A172 (cell line): ENCODE data around the gene EPB41L3. TPM values are rescaled to one million over a fixed set of nuclear protein-coding genes. Genes with fewer than 3 reads are reported as not detected.

Experiments
- DNase-seq: peaks from one replicate; pipeline ENCODE4 v3.0.0-alpha.2; 2015; ENCODE audit warnings: low spot score
- total RNA-seq: library from RNA; depleted of rRNA; stranded (reverse); fragments of >200 nt; shearing (Covaris generic); gene quantifications from 2 replicates; pipeline ENCODE4 v1.2.3, GENCODE V29; 2014; rRNA removed

Gene EPB41L3
- total RNA-seq, 1 experiment from 2014 or later = not detected

- no peak for DNase-seq
These were observed 128.8 kb downstream of the EPB41L3 start for GRCh38 chr18:5415031-5415430.

GRCh38 chr18:5414546-5414945 lies 129.3 kb downstream of the EPB41L3 start:
- no peak for DNase-seq

DNA sequence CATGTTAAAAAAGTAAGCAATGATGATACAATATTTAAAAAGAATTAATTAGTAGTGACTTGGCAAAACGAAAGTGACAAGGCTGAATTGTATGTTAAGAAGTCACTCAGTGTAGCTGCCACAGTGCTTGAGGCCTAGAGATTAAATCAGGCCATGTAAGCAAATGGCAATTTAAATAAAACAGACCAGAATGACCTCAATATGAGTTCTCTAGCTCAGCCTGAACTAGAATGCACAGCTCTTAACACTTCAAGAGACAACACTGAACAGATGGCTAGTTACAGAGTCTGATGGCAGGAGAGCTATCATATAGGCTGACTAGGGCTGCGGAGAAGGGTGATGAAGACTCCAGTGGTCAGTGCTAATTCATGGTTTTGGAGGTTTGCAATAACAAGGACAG lies 130.3 kb downstream of the EPB41L3 start:
- DNase-seq = no peak

- DNase-seq = no peak
These were observed 133.2 kb downstream of the EPB41L3 start for GRCh38 chr18:5410582-5410981.

DNA sequence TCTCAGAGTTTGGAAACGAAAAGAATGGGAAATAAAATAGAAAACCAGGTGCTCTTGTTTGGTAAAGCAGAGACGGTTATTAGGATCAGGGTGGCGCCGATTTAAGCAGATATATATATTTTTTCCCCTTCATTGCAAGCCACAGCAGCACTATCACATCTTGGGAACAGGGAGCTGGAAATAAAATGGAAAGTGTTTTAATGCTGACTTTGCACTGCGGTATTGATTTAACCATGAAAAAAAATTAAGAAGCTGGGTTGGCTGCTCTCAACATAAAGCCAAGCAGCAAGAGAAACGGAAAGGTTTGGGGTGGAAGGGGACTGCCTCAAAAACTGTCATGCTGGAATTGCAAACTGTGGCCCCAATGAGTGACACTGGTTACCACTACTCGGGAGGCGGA lies 145.5 kb downstream of the EPB41L3 start:
- no peak for DNase-seq

DNA sequence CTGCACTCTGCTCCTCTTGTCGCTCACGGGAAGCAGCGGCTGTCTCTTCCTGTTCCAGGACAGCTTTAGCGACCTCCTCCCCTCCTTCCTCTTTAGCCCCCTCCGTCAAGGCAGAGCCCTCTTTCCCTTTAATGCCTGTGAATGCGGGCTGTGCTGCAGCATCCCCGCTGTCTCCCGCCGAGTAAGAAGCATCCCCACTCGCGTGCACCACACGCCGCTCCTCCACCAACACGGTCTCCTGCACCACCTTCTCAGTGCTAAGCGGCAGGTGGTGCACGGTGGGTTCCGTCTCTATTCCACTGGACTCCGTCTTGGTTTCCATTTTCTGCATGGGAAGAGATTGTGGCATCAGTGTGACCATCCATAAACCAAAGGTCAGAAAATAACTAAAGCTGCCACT lies 146.7 kb downstream of the EPB41L3 start:
- no peak for DNase-seq

- no peak for DNase-seq
These were observed 147.8 kb downstream of the EPB41L3 start for GRCh38 chr18:5395860-5396448.

DNA sequence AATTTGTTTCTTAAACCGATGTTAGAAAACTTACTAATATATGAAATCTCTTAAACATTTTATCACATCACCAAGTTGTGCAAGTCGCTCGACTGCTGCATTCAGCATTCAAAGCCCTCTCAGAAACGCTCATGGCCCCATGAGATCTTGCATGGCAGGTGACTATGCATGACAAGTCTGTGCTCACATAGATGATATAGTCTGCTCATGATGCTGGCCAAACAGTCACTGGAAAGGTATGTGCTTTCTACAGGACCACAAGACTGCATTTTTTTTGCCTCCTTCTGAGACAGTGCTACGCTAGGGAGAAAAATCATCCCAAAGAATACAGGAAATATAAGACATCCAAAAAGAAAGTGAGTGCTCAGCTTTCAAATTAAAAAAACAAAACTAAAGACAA lies 150.0 kb downstream of the EPB41L3 start:
- no peak for DNase-seq

DNA sequence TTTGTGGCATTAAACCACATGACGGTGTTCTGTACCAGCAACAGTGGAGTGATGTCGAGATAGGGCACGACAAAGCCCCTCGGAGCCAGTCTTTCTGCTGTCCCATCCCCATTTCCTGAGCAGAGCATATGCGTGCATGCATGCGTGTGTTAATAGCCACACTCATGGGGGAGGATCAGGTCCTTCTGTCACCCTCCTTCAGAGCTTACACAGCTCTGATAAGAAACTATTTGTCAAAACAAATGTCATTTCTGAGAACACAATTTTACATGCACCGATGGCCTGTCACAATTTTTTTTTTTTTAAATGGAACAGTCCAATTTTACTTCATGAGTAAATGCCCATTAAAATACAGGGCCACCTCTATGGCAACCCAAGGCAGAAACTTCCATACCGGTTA lies 152.4 kb downstream of the EPB41L3 start:
- DNase-seq = no peak

GRCh38 chr18:5389356-5389755 lies 154.4 kb downstream of the EPB41L3 start:
- no peak for DNase-seq

GRCh38 chr18:5388896-5389295 lies 154.9 kb downstream of the EPB41L3 start:
- no peak for DNase-seq

DNA sequence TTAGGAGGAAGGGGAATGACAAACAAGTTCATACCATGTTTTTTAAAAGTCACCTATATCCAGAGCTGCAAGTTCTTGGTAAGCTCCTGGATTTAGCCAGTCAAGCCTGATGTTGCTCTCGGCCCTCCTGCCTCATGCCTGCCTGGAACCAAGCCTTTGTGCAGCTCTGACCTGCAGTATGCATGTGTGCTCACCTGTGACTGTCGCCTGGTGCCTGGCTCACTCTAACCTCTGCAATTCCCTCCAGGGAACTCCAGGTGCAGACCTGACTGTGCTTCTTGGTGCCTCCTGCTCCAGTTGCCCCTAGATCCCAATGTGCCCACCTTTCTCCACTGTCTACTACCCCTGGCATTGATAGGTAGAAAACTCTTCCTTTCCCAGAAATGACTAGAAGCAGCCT lies 163.2 kb downstream of the EPB41L3 start:
- no peak for DNase-seq

- no peak for DNase-seq
These were observed 166.8 kb downstream of the EPB41L3 start for GRCh38 chr18:5376986-5377385.

GRCh38 chr18:5370332-5370731 lies 173.5 kb downstream of the EPB41L3 start:
- DNase-seq = no peak

- no peak for DNase-seq
These were observed 174.3 kb downstream of the EPB41L3 start for GRCh38 chr18:5369513-5369912.

DNA sequence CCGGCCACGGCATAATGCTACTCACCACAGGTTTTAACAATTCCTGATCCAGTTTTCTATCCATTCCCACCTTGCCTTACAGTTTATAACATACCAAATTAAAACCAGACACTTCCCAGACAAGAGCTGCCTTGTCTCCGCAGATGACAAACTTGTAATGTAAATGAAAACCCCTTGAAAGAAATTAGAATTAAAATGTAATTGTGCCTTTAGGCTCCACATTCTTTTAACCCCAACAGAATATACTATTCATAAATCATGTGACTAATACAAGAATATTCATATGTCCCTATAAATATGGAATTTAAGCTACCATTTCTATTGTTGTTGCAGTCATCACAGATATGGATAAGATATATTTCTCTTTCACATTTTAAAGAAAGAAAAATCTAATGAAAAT lies 178.4 kb downstream of the EPB41L3 start:
- DNase-seq = no peak

DNA sequence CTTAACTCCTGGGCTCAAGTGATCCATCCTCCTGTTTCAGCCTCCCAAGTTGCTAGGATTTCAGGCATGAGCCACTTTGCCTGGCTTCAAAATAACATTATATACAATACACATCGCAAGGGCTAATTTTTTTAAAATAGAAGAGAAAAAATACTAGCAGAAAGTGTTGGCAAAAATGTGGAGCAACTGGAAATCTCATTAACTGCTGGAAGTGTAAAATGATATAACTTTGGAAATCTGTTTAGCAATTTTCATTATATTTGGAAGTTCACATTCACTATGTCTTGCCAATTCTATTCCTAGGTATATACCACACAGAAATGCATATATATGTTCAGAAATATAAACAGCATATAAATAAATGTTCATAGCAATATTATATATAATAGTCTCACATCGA lies 193.2 kb downstream of the EPB41L3 start:
- no peak for DNase-seq

Other genes starting within 250 kb of the EPB41L3 start
- gene ZBTB14, start 248.3 kb downstream of the EPB41L3 start, total RNA-seq = 18.2 and 20.9 TPM in 2 replicates